Measurements from ENCODE around the gene NAPSA.

- TF ChIP-seq CTCF (IDR thresholded peaks at IDR 0.05) (no peak), POLR2A (IDR thresholded peaks at IDR 0.05) (no peak)
Measured at GRCh38 chr19:50365434-50366306, at the start of gene NAPSA.
